Measurements from ENCODE around the gene ACER2.
A peak's percentile ranks its signal among the peaks of the same experiment; 100 is the strongest.

Gene ACER2

DNA sequence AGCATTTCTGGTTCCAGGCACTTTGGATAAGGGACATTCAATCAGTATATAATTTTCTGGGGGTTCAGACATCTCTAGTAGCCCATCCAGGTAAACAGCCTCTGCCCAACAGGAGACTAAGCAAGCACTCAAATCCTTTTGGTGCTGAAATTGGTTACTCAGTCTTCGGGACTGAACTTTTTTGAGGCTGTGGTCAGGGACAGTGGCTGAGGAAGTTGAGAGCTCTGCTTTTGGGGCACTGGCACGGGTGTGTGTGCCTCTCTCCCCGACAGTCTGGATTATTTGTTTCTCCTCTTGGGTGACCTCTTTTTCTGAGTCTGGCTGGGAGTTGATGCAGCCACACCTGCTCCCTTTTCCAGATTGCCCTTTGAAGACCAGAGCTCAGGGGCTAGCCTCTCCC is 47.6 kb downstream of the ACER2 start:
- DNase-seq (ENCODE audit: low spot score): no peak

DNA sequence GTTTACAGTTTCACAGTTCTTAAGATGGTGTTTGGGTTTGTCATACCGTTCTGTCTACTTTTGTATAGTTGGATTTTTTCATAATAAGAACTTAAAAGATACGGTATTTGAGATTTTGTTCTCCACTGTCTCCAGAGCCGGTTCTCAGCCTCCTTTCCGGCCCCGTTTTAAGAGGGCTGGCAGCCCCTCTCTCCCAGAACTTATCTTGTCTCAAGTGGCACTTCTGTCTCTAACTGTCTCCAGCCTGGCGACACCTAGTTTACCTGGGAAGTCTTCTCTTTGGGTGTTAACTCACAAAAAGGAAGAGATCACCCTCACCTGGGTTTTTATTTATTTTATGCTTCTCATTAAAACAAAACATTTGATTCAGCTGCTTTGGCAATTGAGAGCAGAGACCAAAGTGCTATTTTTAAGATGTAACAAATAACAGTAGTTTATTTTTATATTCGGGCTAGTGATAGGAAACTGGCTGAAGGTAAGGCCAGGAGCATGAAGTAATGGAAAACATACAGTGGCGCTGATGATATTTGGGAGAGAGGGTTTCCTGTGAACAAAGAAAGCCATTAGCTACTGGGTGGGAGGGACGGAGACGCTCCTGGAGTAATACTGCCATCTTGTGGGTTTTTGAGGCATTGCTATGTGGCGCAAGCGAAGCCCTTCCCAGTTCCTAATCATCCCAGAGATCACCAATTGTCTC is 48.3 kb downstream of the ACER2 start:
- DNase-seq (ENCODE audit: low spot score): peak; percentile 78

DNA sequence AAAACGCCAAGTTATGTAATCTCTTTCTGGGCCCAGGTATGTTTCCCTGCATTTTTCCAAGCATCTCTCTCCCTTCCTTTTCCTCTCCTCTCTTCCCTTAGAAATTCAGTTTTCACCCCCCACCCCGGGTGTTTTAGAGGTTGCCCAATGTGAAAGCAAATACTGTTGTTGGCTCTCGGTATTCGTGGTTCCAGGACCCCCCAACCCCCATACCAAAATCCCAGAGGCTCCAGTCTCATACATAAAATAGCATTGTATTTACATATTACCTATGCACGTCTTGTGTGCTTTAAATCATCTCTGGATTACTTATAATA is 48.8 kb downstream of the ACER2 start:
- no peak for DNase-seq (ENCODE audit: low spot score)

DNA sequence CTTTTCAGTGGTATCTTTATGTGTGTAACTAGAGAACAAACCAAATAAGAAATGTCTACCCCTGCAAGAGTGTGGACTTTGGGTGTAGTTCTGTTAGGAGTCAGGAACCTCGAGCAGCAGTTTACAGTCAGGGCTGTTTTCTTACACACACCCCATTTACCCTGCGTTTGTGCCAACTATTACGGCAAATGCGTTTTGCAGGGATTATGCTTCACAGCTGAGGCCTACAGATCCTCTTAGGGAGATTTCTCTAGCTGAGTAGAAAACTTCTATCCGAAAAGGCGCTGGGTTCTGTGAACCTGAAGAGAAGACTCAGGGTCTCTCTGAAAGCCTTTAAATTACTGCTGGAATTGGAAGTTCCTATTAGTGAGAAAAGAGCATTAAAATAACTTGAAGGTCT is 51.4 kb downstream of the ACER2 start:
- DNase-seq (ENCODE audit: low spot score): no peak

DNA sequence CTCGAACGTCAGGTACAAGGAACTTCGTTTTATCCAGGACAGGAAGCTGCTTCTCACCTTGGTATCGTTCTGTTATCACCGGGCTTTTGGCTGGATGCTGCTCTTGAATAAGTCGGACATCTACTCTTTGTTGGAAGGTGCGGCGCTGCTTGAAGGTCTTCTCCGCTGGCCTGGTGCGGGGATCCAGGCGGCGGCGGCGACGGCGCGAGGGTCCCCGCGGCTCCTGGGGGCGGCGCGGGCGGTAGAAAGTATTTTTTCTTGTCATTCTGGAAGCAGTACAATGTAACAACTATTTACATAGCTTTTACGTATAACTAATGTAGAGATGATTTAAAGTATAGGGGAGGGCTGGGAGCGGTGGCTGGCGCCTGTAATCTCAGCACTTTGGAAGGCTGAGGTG is 52.3 kb downstream of the ACER2 start:
- DNase-seq (ENCODE audit: low spot score): no peak

DNA sequence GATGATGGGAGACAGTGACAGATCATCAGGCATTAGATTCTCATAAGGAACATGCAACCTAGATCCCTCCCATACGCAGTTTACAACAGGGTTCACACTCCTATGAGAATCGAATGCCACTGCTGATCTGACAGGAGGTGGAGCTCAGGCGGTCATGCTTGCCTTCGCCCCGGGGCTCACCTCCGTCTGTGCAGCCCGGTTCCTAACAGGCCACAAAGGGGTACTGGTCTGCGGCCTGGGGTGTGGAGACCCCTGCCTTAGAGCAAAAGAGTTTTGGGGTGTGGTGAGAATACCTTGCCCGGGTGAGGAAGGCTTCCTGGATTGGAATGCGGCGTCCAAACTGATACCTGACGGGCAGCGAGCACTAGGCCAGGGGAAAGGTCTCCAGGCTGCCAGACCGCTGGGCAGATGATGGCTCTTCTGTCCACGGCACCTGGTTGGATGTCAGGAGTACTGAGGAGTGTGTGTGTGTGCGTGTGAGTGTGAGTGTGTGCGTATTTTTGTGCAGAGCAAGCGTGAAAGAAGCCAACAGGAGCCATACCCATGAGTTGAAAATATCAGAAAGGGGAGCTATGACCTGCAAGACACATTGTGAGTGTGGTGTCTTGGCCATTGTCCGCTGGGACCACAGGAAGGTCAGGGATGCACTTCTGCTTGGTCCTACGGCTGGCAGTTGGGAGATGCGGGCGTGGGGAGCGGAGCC is 55.4 kb downstream of the ACER2 start:
- no peak for DNase-seq (ENCODE audit: low spot score)

DNA sequence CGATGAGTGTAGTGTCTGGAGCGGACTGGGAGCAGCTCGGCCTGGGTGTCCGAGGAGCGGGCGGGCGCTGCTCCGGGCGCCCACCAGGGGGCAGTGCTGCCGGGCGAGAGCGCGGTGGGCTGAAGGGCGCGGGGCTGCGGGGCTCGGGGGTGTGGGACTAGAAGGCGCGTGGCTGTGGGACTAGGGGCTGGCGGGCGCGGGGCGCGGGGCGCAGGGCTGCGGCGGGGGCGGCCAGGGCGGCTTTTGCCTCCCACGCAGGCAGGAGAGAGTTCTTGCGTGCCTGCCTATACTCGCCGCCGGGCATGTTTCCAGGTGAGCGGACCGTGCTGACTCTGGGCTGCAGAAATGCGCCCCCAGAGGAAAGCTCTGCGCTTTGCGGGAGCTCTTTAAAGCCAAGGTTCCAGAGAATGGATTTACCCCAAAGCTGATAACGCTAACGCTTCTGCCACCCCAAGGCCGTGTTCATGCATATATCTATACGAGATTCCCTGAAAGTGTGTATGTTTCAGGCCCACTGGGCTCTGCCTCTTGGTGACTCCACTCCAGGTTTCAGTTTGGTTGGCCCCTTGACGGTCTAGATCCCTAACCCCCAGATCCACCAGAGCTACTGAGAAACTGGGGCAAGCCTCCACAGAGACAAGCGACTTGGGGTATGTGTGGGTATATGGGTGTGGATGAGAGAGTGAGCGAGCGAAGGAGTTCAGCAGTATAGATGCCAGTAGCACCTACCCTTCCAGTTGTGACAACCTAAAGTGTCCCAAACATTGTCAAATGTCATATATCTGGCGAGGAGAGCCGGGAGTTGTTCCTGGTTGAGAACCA is 56.2 kb downstream of the ACER2 start:
- peak; percentile 88 for DNase-seq (ENCODE audit: low spot score)

DNA sequence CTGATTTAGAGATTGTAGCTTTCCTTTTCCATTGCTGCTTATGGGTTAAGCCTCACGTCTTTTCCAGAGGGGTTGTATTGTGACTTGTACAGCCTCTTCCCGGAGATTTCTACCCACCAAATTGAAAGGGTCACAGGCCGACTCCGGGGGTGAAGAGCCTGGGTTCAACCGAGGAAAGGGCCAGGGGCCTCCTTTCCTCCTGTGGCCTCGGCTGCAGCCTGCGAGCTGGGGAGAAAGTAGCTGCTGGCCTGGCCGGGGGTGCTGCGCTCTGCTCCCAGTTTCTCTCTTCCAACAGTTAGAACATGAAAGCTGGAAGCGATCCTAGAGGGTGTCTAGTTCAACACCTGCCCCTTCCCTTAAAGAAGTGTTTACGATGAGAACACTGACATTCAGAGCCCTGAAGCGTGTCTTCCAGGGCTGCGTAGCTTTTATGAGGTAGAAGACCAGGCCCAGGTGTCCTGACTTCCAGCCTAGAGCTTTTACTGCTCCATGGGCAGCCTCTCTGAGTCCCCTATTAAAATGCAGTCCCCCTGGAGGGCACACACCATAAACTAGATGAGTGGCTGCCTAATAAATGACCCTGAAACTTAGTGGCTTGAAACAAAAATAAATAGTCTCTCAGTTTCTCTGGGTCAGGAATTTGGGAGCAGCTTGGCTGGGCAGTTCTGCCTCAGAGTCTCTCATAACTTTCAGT is 56.9 kb downstream of the ACER2 start:
- no peak for DNase-seq (ENCODE audit: low spot score)

DNA sequence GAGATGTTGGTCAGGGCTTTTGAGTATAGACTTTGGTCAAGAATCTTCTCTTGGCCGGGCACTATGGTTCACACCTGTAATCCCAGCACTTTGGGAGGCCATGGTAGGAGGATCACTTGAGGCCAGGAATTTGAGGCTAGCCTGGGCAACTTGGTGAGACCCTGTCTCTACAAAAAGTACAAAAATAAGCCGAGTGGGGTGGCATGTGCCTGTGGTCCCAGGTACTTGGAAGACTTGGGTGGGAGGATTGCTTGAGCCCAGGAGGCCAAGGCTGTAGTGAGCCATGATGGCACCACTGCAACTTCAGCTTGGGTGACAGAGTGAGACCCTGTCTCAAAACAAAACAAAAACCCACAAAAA is 57.5 kb downstream of the ACER2 start:
- no peak for DNase-seq (ENCODE audit: low spot score)

DNA sequence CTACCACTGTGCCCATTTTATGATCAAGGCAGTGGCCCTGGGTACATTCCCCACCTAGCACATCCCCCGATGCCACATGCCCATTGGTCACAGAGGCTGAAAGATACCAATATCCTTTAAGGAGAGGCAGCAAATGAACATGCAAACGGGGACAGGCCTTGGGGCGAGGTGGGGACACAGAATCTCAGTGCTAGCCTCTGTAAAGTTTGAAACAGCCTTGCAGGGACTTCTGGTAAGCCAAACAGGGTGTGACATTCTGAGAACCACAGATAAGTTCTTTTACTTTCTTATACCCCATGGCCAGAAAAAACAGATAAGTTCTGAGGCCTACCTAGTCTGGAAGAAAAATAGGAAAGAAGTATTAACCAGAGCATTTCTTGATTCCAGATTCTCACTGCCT is 60.5 kb downstream of the ACER2 start:
- DNase-seq (ENCODE audit: low spot score): no peak

DNA sequence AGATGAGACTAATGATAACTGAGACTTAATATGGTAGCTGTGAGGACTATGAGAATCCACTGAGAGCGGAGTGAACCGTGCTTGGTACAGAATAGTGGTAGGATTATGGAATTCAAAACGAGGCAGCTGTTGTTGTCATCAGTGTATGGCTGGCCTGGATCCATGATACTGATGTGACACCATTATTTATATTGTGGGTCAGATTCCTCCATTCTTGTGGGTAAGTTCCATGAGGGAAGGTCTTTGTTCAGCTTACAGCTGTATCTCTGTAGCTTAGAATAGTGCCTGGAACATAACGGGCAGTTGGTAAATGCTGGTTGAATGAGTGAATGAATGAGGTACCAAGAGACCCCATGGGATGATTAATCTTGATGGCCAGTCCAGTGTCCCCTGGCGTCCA is 61.8 kb downstream of the ACER2 start:
- no peak for DNase-seq (ENCODE audit: low spot score)

DNA sequence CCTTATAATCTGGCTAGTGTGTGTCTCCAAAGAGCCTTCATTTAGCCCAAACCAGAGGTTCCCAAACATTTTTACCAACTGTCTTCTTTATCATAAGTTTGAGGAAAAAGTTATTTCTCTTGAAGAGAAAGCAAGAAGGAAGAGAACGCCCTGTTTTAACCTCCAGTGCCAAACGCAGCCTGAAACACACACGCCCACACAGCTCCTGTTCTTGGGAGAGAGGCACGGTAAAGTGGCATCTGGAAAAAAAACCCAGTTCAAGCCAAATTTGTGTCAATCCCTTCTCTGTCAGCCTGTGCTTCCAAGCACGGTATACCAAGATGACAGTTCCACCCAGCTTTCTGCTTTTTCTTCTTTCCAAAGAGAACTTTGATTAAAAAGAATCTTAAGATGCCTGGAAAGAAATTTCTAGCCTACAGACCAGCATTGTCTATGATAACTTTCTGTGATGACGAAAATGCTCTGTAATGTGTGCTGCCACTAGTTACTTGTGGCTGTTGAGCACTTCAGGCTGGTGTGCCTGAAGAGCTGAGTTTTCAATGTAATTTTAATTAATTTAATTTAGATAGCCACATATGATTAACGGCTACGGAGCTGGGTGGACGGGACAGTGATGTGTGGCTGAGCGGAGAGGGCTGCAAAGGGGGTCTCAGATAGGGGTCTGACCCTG is 62.3 kb downstream of the ACER2 start:
- DNase-seq (ENCODE audit: low spot score): no peak

DNA sequence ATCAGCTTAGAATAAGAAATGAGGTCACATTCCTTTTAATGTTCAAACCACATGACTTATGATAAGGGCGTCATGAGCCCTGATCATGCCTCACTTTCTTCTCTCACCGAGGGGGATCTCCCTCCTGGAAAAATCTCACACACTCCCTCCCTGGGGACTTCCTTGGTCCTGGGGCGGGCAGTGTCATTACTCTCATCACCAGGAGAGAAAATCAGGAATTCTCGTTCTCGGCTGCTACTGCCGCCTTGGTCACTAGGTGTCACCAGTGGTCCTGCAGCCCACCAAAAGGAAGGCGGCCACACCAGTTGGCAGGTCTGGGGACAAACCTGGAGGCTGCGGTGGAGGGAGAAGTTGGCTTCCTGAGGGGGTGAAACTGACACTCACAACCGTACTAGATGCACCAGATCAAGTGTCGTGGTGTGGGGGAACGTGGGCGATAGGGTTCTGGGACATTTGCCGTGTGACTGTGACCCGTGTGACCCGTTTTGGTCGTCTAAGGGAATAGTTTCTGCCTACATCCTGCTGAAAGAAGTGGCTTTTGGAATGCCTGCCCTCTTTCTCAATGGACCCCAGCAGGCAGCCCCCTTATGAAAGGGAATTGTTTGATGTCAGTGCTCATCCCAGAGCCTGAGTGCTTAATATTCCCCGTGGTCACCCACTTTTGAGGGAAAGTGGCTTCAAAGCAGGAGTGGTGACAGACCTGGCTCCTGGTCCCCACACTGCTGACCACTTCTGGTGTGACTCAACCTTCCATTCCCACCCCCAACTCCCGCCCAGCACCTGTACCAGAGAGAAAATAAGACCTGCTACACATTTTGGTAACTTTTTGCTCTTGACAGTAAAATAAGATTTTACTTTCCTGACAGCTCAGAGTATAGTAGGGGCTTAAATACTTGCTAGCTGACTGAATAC is 63.2 kb downstream of the ACER2 start:
- peak; percentile 67 for DNase-seq (ENCODE audit: low spot score)

DNA sequence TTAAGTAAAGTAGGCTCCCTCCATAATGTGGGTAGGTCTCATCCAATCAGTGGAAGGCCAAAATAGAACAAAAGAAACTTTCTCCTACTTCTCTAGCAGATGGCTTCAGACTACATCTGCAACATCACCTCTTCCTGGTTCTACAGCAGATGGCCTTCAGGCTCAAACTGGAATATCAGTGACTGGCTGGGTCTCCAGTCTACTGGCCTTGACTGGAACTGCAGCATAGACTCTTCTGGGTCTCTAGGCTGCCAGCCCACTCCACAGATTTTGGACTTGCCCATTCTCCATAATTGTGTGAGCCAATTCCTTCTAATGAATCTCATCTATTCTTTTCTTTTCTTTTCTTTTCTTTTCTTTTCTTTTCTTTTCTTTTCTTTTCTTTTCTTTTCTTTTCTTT is 64.8 kb downstream of the ACER2 start:
- DNase-seq (ENCODE audit: low spot score): no peak

DNA sequence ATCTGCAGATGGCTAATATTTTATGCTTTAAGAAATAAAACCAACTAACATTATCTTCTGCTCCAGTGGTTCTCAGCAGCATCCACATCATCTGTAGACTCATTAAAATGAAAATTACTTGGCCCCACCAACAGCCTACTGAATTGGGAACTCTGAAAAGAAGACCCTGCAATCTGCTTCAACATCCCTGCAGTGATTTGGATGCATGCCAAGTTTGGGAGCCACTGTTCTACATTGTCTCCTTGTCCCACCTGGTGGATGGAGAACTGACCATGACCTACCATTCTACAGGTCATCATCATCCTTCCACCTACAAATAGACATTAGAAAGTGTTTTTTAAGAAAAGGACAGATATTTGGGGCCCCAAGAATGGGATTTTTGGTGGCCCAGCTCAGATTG is 71.1 kb downstream of the ACER2 start:
- DNase-seq (ENCODE audit: low spot score): no peak

DNA sequence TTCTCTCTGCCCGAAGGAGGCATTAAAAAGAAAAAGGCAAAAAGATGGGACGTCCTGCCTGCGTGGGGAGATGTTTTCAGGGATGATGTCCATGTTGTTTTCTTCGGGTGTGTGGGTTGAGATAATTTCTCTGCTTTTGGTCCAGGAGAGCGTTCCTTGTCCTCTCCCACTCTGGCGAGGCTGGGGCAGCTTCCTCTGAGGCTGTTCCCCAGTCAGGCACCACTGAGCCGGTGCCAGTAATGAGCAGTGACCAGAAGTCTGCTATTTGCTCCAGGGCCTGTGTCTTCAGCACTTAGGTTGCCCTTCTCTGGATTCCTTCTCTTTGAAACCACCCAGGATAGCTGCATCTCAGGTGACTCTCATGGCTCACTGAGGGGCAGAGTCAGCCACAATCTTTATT is 71.5 kb downstream of the ACER2 start:
- DNase-seq (ENCODE audit: low spot score): no peak

DNA sequence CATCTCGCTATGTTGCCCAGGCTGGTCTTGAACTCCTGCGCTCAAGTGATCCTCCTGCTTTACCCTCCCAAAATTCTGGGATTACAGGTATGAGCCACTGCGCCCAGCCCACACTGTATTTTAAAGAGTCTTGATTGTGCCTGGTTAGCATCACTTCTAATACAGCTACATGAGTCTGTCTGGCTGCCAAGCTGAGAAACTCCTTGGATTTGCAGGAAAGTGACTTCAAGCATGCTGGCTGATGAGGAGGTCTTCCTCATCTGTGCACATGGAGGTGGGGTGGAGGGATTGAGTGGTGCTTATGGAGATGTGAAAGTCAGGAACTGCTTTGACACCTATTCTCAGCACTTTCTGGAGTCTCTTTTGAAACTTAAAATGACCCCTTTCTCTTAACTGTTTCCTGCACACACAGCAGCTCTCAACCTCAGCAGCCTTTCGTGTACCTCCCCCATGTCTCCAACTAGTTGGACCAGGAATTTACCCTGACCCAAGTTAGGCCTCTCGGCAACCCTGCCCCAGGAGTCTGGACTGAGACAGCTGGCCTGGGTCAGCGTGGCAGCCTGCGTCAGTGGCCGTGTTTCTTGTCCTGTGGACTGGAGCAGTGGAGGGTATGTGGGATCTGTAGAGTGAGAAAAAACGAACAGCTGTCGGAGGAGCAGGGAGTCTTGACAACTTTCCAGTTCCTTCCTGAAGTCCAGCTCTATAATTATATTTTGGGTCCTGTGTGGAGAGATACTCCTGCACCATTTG is 72.5 kb downstream of the ACER2 start:
- DNase-seq (ENCODE audit: low spot score): no peak

DNA sequence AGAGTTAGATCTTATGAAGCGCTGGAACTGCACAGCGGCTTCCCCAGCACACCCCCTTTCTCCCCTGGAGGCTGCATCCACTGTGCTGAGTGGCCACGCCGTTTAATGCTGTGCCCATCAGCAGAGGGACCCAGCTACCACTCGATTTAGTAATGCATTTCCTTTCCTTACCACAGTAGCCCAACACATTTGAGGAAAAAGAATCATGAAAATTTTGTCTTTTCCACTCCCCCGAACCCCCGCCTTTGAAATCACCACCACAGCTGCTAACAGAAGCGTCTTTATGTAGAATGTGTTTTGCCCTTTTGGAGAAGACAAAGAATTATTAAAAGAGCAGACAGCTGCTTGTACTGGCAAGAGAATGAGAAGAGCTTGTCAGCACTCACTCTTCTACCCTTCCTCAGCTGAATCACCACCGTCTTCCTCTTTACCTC is 73.2 kb downstream of the ACER2 start:
- no peak for DNase-seq (ENCODE audit: low spot score)

DNA sequence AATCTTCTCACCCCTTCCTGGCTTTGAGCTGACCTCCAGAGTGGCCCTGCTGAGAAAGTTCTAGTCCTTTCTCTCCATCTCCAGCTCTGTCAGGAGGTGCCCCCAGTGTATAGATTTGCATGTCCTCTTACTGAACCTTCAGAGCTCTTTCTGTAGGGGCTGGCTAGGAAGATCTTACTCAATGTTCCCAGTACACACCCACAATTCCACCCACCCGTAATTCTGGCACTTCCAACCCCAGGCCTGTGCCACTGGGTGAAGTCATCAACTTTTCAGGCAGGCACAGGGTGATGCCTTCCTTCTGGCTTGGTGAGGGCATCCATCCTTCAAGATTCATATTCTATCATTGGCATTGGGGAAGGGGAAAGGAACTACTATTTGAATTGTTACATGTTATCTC is 75.9 kb downstream of the ACER2 start:
- DNase-seq (ENCODE audit: low spot score): no peak

DNA sequence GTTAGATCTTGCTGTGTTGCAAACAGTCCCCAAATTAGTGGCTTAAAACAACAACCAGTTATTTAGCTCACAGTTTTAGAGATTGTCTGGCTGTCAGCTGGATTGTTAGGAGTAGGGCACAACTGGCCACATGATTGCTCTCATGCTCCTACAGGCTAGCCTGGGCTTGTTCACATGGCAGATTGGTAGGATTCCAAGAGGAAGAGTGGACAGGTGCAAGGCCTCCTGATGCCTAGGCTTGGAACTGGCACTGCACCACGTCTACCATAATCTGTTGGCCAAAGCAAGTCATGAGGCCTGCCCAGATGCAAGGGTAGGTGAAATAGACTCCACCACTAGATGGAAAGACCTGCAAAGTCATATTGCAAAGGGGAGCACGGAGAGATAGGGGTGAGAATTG is 76.4 kb downstream of the ACER2 start:
- DNase-seq (ENCODE audit: low spot score): no peak

All from germinal center (tissue), 1 donor.